ENCODE data around the gene LGALS13.

LGALS13 gene

GRCh38 chr19:39602224-39602623, at the start of gene LGALS13:
LGALS13 (plus strand) TSS chr19:39602524; CDS start chr19:39602569, 45 bp downstream.
- no peak for DNase-seq (ENCODE audit: low read depth)

- no peak for DNase-seq (ENCODE audit: low read depth)
Measured at GRCh38 chr19:39553082-39553652, 49.2 kb upstream of the LGALS13 start.

GRCh38 chr19:39554701-39555311, 47.5 kb upstream of the LGALS13 start:
- no peak for DNase-seq (ENCODE audit: low read depth)

- DNase-seq (ENCODE audit: low read depth) = no peak
Measured at GRCh38 chr19:39555883-39556282, 46.4 kb upstream of the LGALS13 start.

GRCh38 chr19:39557811-39558623, 44.3 kb upstream of the LGALS13 start:
- no peak for DNase-seq (ENCODE audit: low read depth)

GRCh38 chr19:39558624-39559117, 43.7 kb upstream of the LGALS13 start:
- DNase-seq (ENCODE audit: low read depth) = no peak

GRCh38 chr19:39563408-39563807, 38.9 kb upstream of the LGALS13 start:
- no peak for DNase-seq (ENCODE audit: low read depth)

GRCh38 chr19:39566064-39566463, 36.3 kb upstream of the LGALS13 start:
- no peak for DNase-seq (ENCODE audit: low read depth)

- no peak for DNase-seq (ENCODE audit: low read depth)
Measured at GRCh38 chr19:39568604-39569003, 33.7 kb upstream of the LGALS13 start.

GRCh38 chr19:39582442-39582841, 19.9 kb upstream of the LGALS13 start:
- DNase-seq (ENCODE audit: low read depth) = no peak

- no peak for DNase-seq (ENCODE audit: low read depth)
Measured at GRCh38 chr19:39582891-39583625, 19.3 kb upstream of the LGALS13 start.

- no peak for DNase-seq (ENCODE audit: low read depth)
Measured at GRCh38 chr19:39587496-39587895, 14.8 kb upstream of the LGALS13 start.

- DNase-seq (ENCODE audit: low read depth) = no peak
Measured at GRCh38 chr19:39588066-39588465, 14.3 kb upstream of the LGALS13 start.

GRCh38 chr19:39590265-39590664, 12.1 kb upstream of the LGALS13 start:
- DNase-seq (ENCODE audit: low read depth) = no peak

GRCh38 chr19:39592381-39592780, 9.9 kb upstream of the LGALS13 start:
- DNase-seq (ENCODE audit: low read depth) = no peak

- no peak for DNase-seq (ENCODE audit: low read depth)
Measured at GRCh38 chr19:39595950-39596349, 6.4 kb upstream of the LGALS13 start.

- no peak for DNase-seq (ENCODE audit: low read depth)
Measured at GRCh38 chr19:39596911-39597310, 5.4 kb upstream of the LGALS13 start.

- DNase-seq (ENCODE audit: low read depth) = no peak
Measured at GRCh38 chr19:39599116-39599515, 3.2 kb upstream of the LGALS13 start.

- DNase-seq (ENCODE audit: low read depth) = no peak
Measured at GRCh38 chr19:39603825-39604224, 1.5 kb downstream of the LGALS13 start.

- DNase-seq (ENCODE audit: low read depth) = no peak
Measured at GRCh38 chr19:39607021-39607420, 4.7 kb downstream of the LGALS13 start.

- DNase-seq (ENCODE audit: low read depth) = no peak
Measured at GRCh38 chr19:39607561-39607960, 5.2 kb downstream of the LGALS13 start.

GRCh38 chr19:39613597-39613996, 11.3 kb downstream of the LGALS13 start:
- DNase-seq (ENCODE audit: low read depth) = no peak
